Keratinocyte (primary cell): Measurements from ENCODE around the gene DHX38. TPM values are rescaled to one million over a fixed set of nuclear protein-coding genes. Genes with fewer than 3 reads are reported as not detected.

ENCODE experiments used
- DNase-seq: peaks from one replicate; pipeline ENCODE4 v3.0.0-alpha.2; 2011; ENCODE audit warnings: low read depth, missing footprints, low spot score
- FAIRE-seq: peaks from 2 replicates; lab custom pipeline; 2011; peaks lifted over from hg19 to GRCh38; lab: Jason Lieb, UNC
- H2AFZ ChIP-seq: 2 replicates; pipeline ENCODE4 v1.6.0; 2012; ENCODE audit warnings: low read length, control low read depth, inconsistent platforms; ENCODE audit not compliant: control insufficient read depth
- H3K27ac ChIP-seq: 2 replicates; pipeline ENCODE4 v1.5.1; 2011; ENCODE audit warnings: low read length; ENCODE audit not compliant: control insufficient read depth, insufficient read depth
- H3K27me3 ChIP-seq: 3 replicates; pipeline ENCODE4 v1.6.0; 2011; ENCODE audit warnings: low read length; ENCODE audit not compliant: control insufficient read depth, insufficient read depth; ENCODE audit errors: extremely low read depth
- H3K36me3 ChIP-seq, 2 experiments: 2 replicates in 1 of 2; 3 replicates in 1 of 2; pipeline ENCODE4 v1.5.1; 2011; ENCODE audit warnings: low read length in 2 of 2, mild to moderate bottlenecking in 1 of 2; ENCODE audit not compliant: control insufficient read depth in 2 of 2, insufficient read depth in 2 of 2; ENCODE audit errors: extremely low read depth in 1 of 2
- H3K4me1 ChIP-seq: 3 replicates; pipeline ENCODE4 v1.5.1; 2011; ENCODE audit warnings: low read length; ENCODE audit not compliant: control insufficient read depth, insufficient read depth; ENCODE audit errors: extremely low read depth
- H3K4me2 ChIP-seq: 3 replicates; pipeline ENCODE4 v1.6.0; 2011; ENCODE audit warnings: low read depth, low read length; ENCODE audit not compliant: control insufficient read depth, insufficient read depth; ENCODE audit errors: extremely low read depth
- H3K4me3 ChIP-seq, 3 experiments: fragments of 200-600 bp in 1 of 3; sonication (generic) in 1 of 3; 2 replicates in 2 of 3; 3 replicates in 1 of 3; pipeline ENCODE4 v1.5.1; 2011 to 2016; ENCODE audit warnings: low read length in 3 of 3, mild to moderate bottlenecking in 3 of 3, control low read depth in 2 of 3, inconsistent platforms in 1 of 3, low read depth in 1 of 3, mixed read lengths in 1 of 3, mixed run types in 1 of 3, moderate library complexity in 1 of 3; ENCODE audit not compliant: control insufficient read depth in 2 of 3, insufficient read depth in 2 of 3; ENCODE audit errors: extremely low read depth in 1 of 3
- H3K79me2 ChIP-seq: 2 replicates; pipeline ENCODE4 v1.6.0; 2012; ENCODE audit warnings: low read length; ENCODE audit not compliant: control insufficient read depth, insufficient read depth
- H3K9ac ChIP-seq: 3 replicates; pipeline ENCODE4 v1.6.0; 2011; ENCODE audit warnings: low read length; ENCODE audit not compliant: control insufficient read depth, insufficient read depth; ENCODE audit errors: extremely low read depth
- H3K9me1 ChIP-seq: 3 replicates; pipeline ENCODE4 v1.6.0; 2011; ENCODE audit warnings: low read length; ENCODE audit not compliant: control insufficient read depth, insufficient read depth; ENCODE audit errors: extremely low read depth
- H3K9me3 ChIP-seq: 2 replicates; pipeline ENCODE4 v1.5.1; 2012; ENCODE audit warnings: low read depth, low read length; ENCODE audit not compliant: control insufficient read depth
- H4K20me1 ChIP-seq: 3 replicates; pipeline ENCODE4 v1.6.0; 2011; ENCODE audit warnings: low read length; ENCODE audit not compliant: control insufficient read depth, insufficient read depth; ENCODE audit errors: extremely low read depth
- CTCF ChIP-seq, 3 experiments: IDR thresholded peaks in 1 of 3; conservative IDR thresholded peaks in 1 of 3; optimal IDR thresholded peaks in 1 of 3; 2 replicates in 2 of 3; 3 replicates in 1 of 3; pipeline versions ENCODE3 to v1.5.1; 2011; ENCODE audit warnings: low read length in 3 of 3, mild to moderate bottlenecking in 3 of 3, moderate library complexity in 2 of 3, control low read depth in 1 of 3, inconsistent platforms in 1 of 3; ENCODE audit not compliant: insufficient read depth in 2 of 3; ENCODE audit errors: extremely low read depth in 1 of 3
- EZH2 ChIP-seq: IDR thresholded peaks from one replicate; pipeline ENCODE4 v1.6.1; 2012; ENCODE audit warnings: inconsistent platforms, mild to moderate bottlenecking, low read length, moderate library complexity
- dilution Hi-C: fragments of 300-500 bp; cut with MboI; formaldehyde crosslinking; loops from one replicate; pipeline ENCODE4 v1.7.0; 2020; ENCODE audit warnings: low sequenced_read_pairs; ENCODE audit not compliant: extremely low pct_ligation_motif_present
- polyA plus RNA-seq, 5 experiments: library from polyadenylated mRNA; depleted of rRNA in 3 of 5; stranded (reverse) in 3 of 5; stranded (forward) in 1 of 5; unstranded in 1 of 5; fragments of >200 nt; gene quantifications; 1 replicate in 1 of 5; 2 replicates in 3 of 5; 3 replicates in 1 of 5; pipeline versions ENCODE4 v1.2.1 to v1.2.3, GENCODE V29; 2011 to 2012; ENCODE audit warnings: missing spikeins in 2 of 5, low read depth in 1 of 5, low replicate concordance in 1 of 5

DHX38 gene
- polyA plus RNA-seq, 1 donor (not counting 4 experiments of a cell fraction or from before 2014, with no cell fraction given) = 25.9 TPM

DNA sequence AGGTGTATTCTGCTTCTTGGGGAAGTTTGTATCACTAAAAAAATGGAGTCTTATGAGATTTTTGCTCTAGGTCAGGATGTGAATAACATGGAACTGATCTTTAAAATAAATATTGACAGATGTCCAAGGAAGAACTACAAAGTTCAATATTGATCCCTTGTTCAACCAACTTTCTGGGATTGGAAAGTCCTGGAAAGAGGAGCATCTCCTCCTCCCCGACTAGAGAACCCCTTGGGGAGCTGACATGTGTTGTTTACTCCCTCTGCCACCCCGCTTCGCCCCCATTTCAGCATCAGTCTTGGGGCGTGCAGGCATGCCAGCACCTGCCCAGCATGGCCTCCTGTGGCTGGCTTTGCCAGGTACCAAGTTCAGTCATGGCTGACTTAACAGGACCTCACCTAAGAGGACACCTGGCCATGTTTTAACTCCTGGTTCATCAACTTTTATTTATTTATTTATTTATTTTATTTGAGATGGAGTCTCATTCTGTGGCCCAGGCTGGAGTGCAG is 44.5 kb downstream of the DHX38 start:
- Histone ChIP-seq H3K4me3 (no peak overlapping the region), H3K79me2 (no peaks in the 10 kb centered on the region), H4K20me1 (no peaks in the 10 kb centered on the region), H3K4me1 (no peaks in the 10 kb centered on the region), H3K4me2 (no peak overlapping the region), H3K27me3 (no peaks in the 10 kb centered on the region), H3K36me3 (no peaks in the 10 kb centered on the region), H2AFZ (no peak overlapping the region), H3K27ac (no peak overlapping the region), H3K9ac (no peak overlapping the region), H3K9me3 (no peaks in the 10 kb centered on the region), H3K9me1 (no peaks in the 10 kb centered on the region)
- DNase-seq = no peak
- no peak for FAIRE-seq
- no peak for TF ChIP-seq EZH2
- no peak for TF ChIP-seq CTCF (optimal IDR thresholded peaks at IDR 0.05 in 1 of 3, IDR thresholded peaks at IDR 0.05 in 1 of 3, conservative IDR thresholded peaks at IDR 0.05 in 1 of 3; ENCODE audit: extremely low read depth in 1 of 3, insufficient read depth in 2 of 3, low read length in 3 of 3)
- dilution Hi-C loops = no loop called here

DNA sequence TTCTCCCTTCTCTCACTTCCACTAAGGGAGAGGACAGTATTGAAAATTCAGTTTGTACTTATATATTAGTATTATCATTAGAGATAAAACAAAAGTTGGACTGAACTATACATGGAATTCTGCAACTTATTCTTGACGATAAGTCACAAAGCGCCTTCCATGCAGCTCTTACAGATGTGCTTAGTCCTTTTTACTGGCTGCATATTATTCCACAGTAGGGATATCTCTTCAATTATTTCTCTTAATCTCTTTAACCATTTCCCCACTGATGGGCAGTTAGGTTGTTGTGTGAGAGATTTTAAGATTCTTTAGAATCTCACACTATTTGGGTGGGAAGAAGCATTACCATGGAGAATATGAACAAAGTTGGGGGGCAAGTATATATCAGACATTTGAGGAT is 46.3 kb downstream of the DHX38 start:
- Histone ChIP-seq H3K27ac (no peak overlapping the region), H3K36me3 (no peaks in the 10 kb centered on the region), H3K9me3 (no peaks in the 10 kb centered on the region), H3K79me2 (no peaks in the 10 kb centered on the region), H3K4me3 (no peak overlapping the region), H4K20me1 (no peaks in the 10 kb centered on the region), H3K9me1 (no peaks in the 10 kb centered on the region), H3K27me3 (no peaks in the 10 kb centered on the region), H3K4me1 (no peaks in the 10 kb centered on the region), H2AFZ (no peak overlapping the region), H3K4me2 (no peak overlapping the region), H3K9ac (no peak overlapping the region)
- DNase-seq (no peak), FAIRE-seq (no peak)
- dilution Hi-C loops = no loop called here
- TF ChIP-seq CTCF (optimal IDR thresholded peaks at IDR 0.05 in 1 of 3, IDR thresholded peaks at IDR 0.05 in 1 of 3, conservative IDR thresholded peaks at IDR 0.05 in 1 of 3; ENCODE audit: extremely low read depth in 1 of 3, insufficient read depth in 2 of 3, low read length in 3 of 3) = no peak
- no peak for TF ChIP-seq EZH2
